ENCODE data around the gene ACAP3.

ACAP3 gene

DNA sequence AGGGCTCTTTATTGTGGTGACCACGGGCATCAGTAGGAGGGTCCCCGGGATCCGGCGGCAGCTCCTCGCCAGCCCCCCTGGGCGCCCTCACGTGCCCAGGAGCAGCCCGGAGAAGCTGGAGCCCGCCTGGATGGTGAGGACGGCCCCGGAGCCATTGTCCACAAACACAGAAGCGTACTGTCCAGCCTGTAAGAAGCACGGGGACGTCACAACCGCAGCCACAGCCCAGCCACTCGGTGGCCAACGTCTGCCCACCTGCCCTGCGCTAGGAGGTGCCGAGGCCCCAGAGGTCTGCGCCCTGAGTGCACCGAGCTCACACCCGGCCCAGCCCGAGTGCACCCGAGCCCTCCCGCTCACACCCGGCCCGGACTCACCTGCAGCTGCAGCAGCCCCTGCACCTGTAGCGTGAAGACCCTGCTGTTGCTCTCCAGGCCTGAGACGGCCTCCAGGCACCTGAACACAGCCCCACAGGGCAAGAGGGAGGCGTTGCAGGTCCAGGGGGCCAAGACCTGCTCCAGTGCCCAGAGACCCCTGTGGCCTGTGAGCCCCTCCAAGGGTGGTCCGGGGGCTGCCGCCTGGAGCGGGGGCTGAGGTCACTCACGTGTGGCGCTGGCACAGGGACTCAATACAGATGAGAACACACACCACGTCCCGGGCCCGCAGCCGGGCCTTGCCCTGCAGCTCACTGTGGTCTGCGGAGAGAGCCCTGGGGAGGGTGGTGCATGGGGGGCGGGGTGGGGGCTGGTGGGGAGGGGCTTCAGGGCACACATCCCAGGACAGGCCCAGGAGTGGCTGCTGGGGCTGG lies 65.1 kb downstream of the ACAP3 start:
- TF ChIP-seq EZH2 (IDR thresholded peaks at IDR 0.05) = no peak
- no peak for TF ChIP-seq POLR2AphosphoS5 (IDR thresholded peaks at IDR 0.05; ENCODE audit: borderline replicate concordance, low read depth, low read length)
- TF ChIP-seq FOXP2 (optimal IDR thresholded peaks at IDR 0.05; ENCODE audit: control extremely low read depth, extremely low read length, insufficient read depth) = no peak
- no peak overlapping the region for H3K27ac ChIP-seq
- no peak overlapping the region for H3K4me3 ChIP-seq
- H3K36me3 ChIP-seq (ENCODE audit: insufficient read depth, low read length) = no peaks in the 10 kb centered on the region
- no peak for DNase-seq (ENCODE audit: low read depth, low spot score)
- no peak overlapping the region for H3K9ac ChIP-seq (ENCODE audit: insufficient read length)
- H3K9me3 ChIP-seq (ENCODE audit: low read depth, low read length) = no peaks in the 10 kb centered on the region
